SJSA1 (cell line): Measurements from ENCODE around the gene METTL26. TPM values are rescaled to one million over a fixed set of nuclear protein-coding genes. Genes with fewer than 3 reads are reported as not detected.
A peak's percentile ranks its signal among the peaks of the same experiment; 100 is the strongest.

ENCODE experiments used
- DNase-seq, 2 experiments: peaks; one replicate each; pipeline ENCODE4 v3.0.0-alpha.2; 2015 to 2020; ENCODE audit warnings: low spot score in 2 of 2, low read depth in 1 of 2
- H3K27ac ChIP-seq: fragments of 250-450 bp; sonication (Bioruptor Pico); 2 replicates; pipeline ENCODE4 v1.5.1; 2020; ENCODE audit warnings: mild to moderate bottlenecking, moderate library complexity
- H3K27me3 ChIP-seq: fragments of 250-450 bp; sonication (Bioruptor Pico); replicated peaks from 2 replicates; pipeline ENCODE4 v1.5.1; 2020; ENCODE audit warnings: mild to moderate bottlenecking, moderate library complexity
- H3K36me3 ChIP-seq: fragments of 250-450 bp; sonication (Bioruptor Pico); 2 replicates; pipeline ENCODE4 v1.5.1; 2020; ENCODE audit warnings: mild to moderate bottlenecking
- H3K4me1 ChIP-seq: fragments of 250-450 bp; sonication (Bioruptor Pico); replicated peaks from 2 replicates; pipeline ENCODE4 v1.6.1; 2021; ENCODE audit warnings: mild to moderate bottlenecking
- H3K4me3 ChIP-seq: fragments of 250-450 bp; sonication (Bioruptor Pico); 2 replicates; pipeline ENCODE4 v1.5.1; 2020; ENCODE audit warnings: mild to moderate bottlenecking
- H3K9me3 ChIP-seq: fragments of 250-450 bp; sonication (Bioruptor Pico); replicated peaks from 2 replicates; pipeline ENCODE4 v1.5.1; 2020; ENCODE audit warnings: mild to moderate bottlenecking
- total RNA-seq: library from RNA; depleted of rRNA; stranded (reverse); fragments of >200 nt; shearing (Covaris generic); gene quantifications from 2 replicates; pipeline ENCODE4 v1.2.3, GENCODE V29; 2014; rRNA removed

Gene METTL26
- total RNA-seq, 1 experiment from 2014 or later, result 73.1 TPM

- Histone ChIP-seq H3K36me3 (peaks cover 19% of the 10 kb centered on the region), H3K27me3 (no peaks in the 10 kb centered on the region), H3K4me3 (peak overlapping the region; percentile 93), H3K4me1 (peaks cover 21% of the 10 kb centered on the region), H3K9me3 (no peaks in the 10 kb centered on the region), H3K27ac (no peak overlapping the region)
- no peak for DNase-seq
Measured at GRCh38 chr16:590815-591200, 45.3 kb downstream of the METTL26 start.

DNA sequence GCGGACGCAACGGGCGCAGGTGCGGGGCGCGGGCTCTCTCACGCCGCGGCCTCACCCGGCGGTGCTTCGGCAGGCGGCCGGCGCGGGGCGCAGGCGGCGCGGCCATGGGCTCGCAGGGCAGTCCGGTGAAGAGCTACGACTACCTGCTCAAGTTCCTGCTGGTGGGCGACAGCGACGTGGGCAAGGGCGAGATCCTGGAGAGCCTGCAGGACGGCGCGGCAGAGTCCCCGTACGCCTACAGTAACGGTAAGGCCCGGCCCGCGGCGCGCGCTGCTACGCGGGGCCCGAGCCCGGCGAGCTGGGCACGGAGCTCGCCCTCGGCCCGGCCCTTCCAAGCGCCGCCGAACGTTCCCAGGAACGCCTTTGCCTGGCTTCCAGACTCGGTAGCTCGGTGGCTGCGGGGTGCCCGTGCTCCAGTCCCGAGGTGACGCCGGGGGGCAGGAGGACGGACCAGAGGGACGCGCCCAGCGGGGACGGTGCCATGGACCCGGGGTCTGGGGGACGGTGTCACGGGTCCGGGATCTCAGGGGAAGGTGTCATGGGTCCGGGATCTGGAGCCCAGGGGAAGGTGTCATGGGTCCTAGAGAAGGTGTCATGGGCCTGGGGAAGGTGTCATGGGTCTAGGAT, 45.8 kb downstream of the METTL26 start:
- Histone ChIP-seq H3K9me3 (no peaks in the 10 kb centered on the region), H3K4me1 (peaks cover 21% of the 10 kb centered on the region), H3K36me3 (peaks cover 19% of the 10 kb centered on the region), H3K27ac (no peak overlapping the region), H3K4me3 (peak overlapping the region; percentile 93), H3K27me3 (0 out of 2 replicates have a peak, but pooled peaks cover 4% of the 10 kb centered on the region)
- DNase-seq, result peak in 1 of 2 experiments; percentile 54

- peak; percentile 98 to 99 for DNase-seq
- peak within 1 kb of the TSS; percentile 88 for H3K27ac ChIP-seq
- 0 out of 2 replicates have a peak, but pooled peaks cover 4% of the 10 kb centered on the region for H3K27me3 ChIP-seq
- H3K4me3 ChIP-seq, result peak within 1 kb of the TSS; percentile 93
- peaks cover 21% of the 10 kb centered on the region for H3K4me1 ChIP-seq
- H3K9me3 ChIP-seq, result no peaks in the 10 kb centered on the region
- peaks cover 19% of the 10 kb centered on the region for H3K36me3 ChIP-seq
Measured at GRCh38 chr16:589658-590187, 46.4 kb downstream of the METTL26 start, which contains the start of gene RAB40C. Gene RAB40C, plus strand, starts transcription at chr16:590066. Its CDS starts 226 bp downstream, at chr16:590292.

- Histone ChIP-seq H3K36me3 (peaks cover 19% of the 10 kb centered on the region), H3K9me3 (no peaks in the 10 kb centered on the region), H3K4me3 (peak overlapping the region; percentile 93), H3K27ac (peak overlapping the region; percentile 88), H3K4me1 (peaks cover 21% of the 10 kb centered on the region), H3K27me3 (0 out of 2 replicates have a peak, but pooled peaks cover 4% of the 10 kb centered on the region)
- DNase-seq, result peak; percentile 97 to 100
Measured at GRCh38 chr16:588889-589657, 47.0 kb downstream of the METTL26 start.

DNA sequence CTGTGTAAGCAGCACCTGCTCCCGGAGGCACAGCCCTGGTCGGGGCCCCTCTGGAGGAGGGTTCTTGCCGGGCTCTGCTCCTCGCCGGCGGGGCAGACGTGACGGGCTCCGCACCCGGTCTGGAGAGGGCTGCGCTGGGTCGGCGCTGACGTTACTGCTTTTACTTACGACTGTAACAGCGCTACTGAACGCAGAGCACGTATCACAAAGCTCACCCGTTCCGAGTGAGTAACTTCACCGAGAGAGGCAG, 47.5 kb downstream of the METTL26 start:
- Histone ChIP-seq H3K36me3 (peaks cover 19% of the 10 kb centered on the region), H3K4me1 (peaks cover 21% of the 10 kb centered on the region), H3K4me3 (peak overlapping the region; percentile 93), H3K27me3 (0 out of 2 replicates have a peak, but pooled peaks cover 4% of the 10 kb centered on the region), H3K9me3 (no peaks in the 10 kb centered on the region), H3K27ac (peak overlapping the region; percentile 88)
- DNase-seq, result peak; percentile 68 to 69

GRCh38 chr16:586645-587590, 49.2 kb downstream of the METTL26 start:
- H3K9me3 ChIP-seq, result no peaks in the 10 kb centered on the region
- H3K27me3 ChIP-seq, result 0 out of 2 replicates have a peak, but pooled peaks cover 4% of the 10 kb centered on the region
- H3K4me3 ChIP-seq, result no peak overlapping the region
- peaks cover 19% of the 10 kb centered on the region for H3K36me3 ChIP-seq
- no peak for DNase-seq
- H3K27ac ChIP-seq, result no peak overlapping the region
- peaks cover 21% of the 10 kb centered on the region for H3K4me1 ChIP-seq

- H3K27ac ChIP-seq, result no peak overlapping the region
Measured at GRCh38 chr16:586047-586644, 50.0 kb downstream of the METTL26 start.

GRCh38 chr16:585351-585750, 50.8 kb downstream of the METTL26 start:
- Histone ChIP-seq H3K4me1 (peaks cover 11% of the 10 kb centered on the region), H3K9me3 (no peaks in the 10 kb centered on the region), H3K4me3 (no peak overlapping the region), H3K36me3 (peaks cover 17% of the 10 kb centered on the region), H3K27ac (no peak overlapping the region), H3K27me3 (0 out of 2 replicates have a peak, but pooled peaks cover 4% of the 10 kb centered on the region)
- DNase-seq, result no peak

More at GRCh38 chr16:586047-586644, 50.0 kb downstream of the METTL26 start:
- Histone ChIP-seq H3K9me3 (no peaks in the 10 kb centered on the region), H3K36me3 (peaks cover 19% of the 10 kb centered on the region), H3K4me1 (peaks cover 19% of the 10 kb centered on the region), H3K27me3 (0 out of 2 replicates have a peak, but pooled peaks cover 4% of the 10 kb centered on the region), H3K4me3 (no peak overlapping the region)
- DNase-seq, result no peak

Other genes with a start within 250 kb of the METTL26 start
- 62.7 and 82.9 TPM in 2 replicates for gene NME4, start 239.1 kb downstream of the METTL26 start, total RNA-seq
- gene DECR2, start 234.4 kb downstream of the METTL26 start, total RNA-seq, result 0.69 and 5.8 TPM in 2 replicates
- gene RAB11FIP3, start 210.7 kb downstream of the METTL26 start, total RNA-seq, result 21.1 and 23.6 TPM in 2 replicates
- gene CAPN15, start 108.6 kb downstream of the METTL26 start, total RNA-seq, result 44.4 and 46.1 TPM in 2 replicates
- not detected in 2 replicates for gene PRR35, start 75.9 kb downstream of the METTL26 start, total RNA-seq
- gene NHLRC4, start 69.3 kb downstream of the METTL26 start, total RNA-seq, result 0.37 TPM in 1 of 2 replicates, not detected in the other
- 19.6 and 33.8 TPM in 2 replicates for gene PIGQ, start 66.3 kb downstream of the METTL26 start, total RNA-seq
- gene RAB40C, start 46.2 kb downstream of the METTL26 start, total RNA-seq, result 10.2 and 17.8 TPM in 2 replicates
- gene WFIKKN1, start 5.3 kb downstream of the METTL26 start, total RNA-seq, result 0.39 and 0.41 TPM in 2 replicates
- gene MCRIP2, start 5.5 kb upstream of the METTL26 start, total RNA-seq, result 3.0 TPM in 1 of 2 replicates, not detected in the other
- 12.1 and 31.9 TPM in 2 replicates for gene WDR90, start 13.1 kb upstream of the METTL26 start, total RNA-seq
- gene RHOT2, start 31.8 kb upstream of the METTL26 start, total RNA-seq, result 51.2 and 64.3 TPM in 2 replicates
- gene RHBDL1, start 39.4 kb upstream of the METTL26 start, total RNA-seq, result 1.1 and 13.1 TPM in 2 replicates
- gene STUB1, start 44.1 kb upstream of the METTL26 start, total RNA-seq, result 150 and 253 TPM in 2 replicates
- 13.9 and 25.7 TPM in 2 replicates for gene JMJD8, start 48.0 kb upstream of the METTL26 start, total RNA-seq
- 2.1 TPM in 2 replicates for gene WDR24, start 54.1 kb upstream of the METTL26 start, total RNA-seq
- 0.13 TPM in 1 of 2 replicates, not detected in the other for gene FBXL16, start 69.5 kb upstream of the METTL26 start, total RNA-seq
- 75.5 and 99.3 TPM in 2 replicates for gene METRN, start 78.8 kb upstream of the METTL26 start, total RNA-seq
- gene ANTKMT, start 84.8 kb upstream of the METTL26 start, total RNA-seq, result 43.7 and 95.5 TPM in 2 replicates
- 0.26 TPM in 1 of 2 replicates, not detected in the other for gene CCDC78, start 90.1 kb upstream of the METTL26 start, total RNA-seq
- gene HAGHL, start 90.8 kb upstream of the METTL26 start, total RNA-seq, result 7.8 and 16.6 TPM in 2 replicates
- 24.2 and 27.4 TPM in 2 replicates for gene CIAO3, start 104.7 kb upstream of the METTL26 start, total RNA-seq
- not detected in 2 replicates for gene MSLN, start 124.4 kb upstream of the METTL26 start, total RNA-seq
- gene RPUSD1, start 152.1 kb upstream of the METTL26 start, total RNA-seq, result 35.7 and 46.5 TPM in 2 replicates
- 25.4 and 30.6 TPM in 2 replicates for gene CHTF18, start 152.3 kb upstream of the METTL26 start, total RNA-seq
- gene GNG13, start 164.4 kb upstream of the METTL26 start, total RNA-seq, result not detected in 2 replicates